IPS DF 6.9 (cell line): ENCODE results near the gene GPC5.

Experiments
- DNase-seq: peaks from one replicate; pipeline ENCODE4 v3.0.0-alpha.2; 2013; ENCODE audit warnings: low read depth, low spot score
- H3K27ac ChIP-seq: one replicate; pipeline ENCODE4 v1.5.1; 2013; ENCODE audit warnings: low read length, control low read depth
- H3K27me3 ChIP-seq: 2 replicates; pipeline ENCODE4 v1.6.1; 2013; ENCODE audit warnings: mild to moderate bottlenecking, low read length; ENCODE audit not compliant: control insufficient read depth, insufficient read depth
- H3K36me3 ChIP-seq: 2 replicates; pipeline ENCODE4 v1.6.1; 2013; ENCODE audit warnings: low read length; ENCODE audit not compliant: control insufficient read depth, insufficient read depth
- H3K4me1 ChIP-seq: 2 replicates; pipeline ENCODE4 v1.6.1; 2013; ENCODE audit warnings: low read length; ENCODE audit not compliant: control insufficient read depth, insufficient read depth
- H3K4me3 ChIP-seq: 2 replicates; pipeline ENCODE4 v1.5.1; 2013; ENCODE audit warnings: mild to moderate bottlenecking, low read length
- H3K9me3 ChIP-seq: 2 replicates; pipeline ENCODE4 v1.6.1; 2013; ENCODE audit warnings: low read length, inconsistent platforms; ENCODE audit not compliant: control insufficient read depth, insufficient read depth
- WGBS: extraction: QIAGEN DNeasy Blood & Tissue Kit; methylation state at CpG from one replicate; pipeline ENCODE4 v1.1.7; 2013; ENCODE audit warnings: mixed read lengths, missing lambda C conversion rate; ENCODE audit not compliant: insufficient read length, insufficient coverage; 5-methylcytosine and 5-hydroxymethylcytosine counted together

GPC5 gene

DNA sequence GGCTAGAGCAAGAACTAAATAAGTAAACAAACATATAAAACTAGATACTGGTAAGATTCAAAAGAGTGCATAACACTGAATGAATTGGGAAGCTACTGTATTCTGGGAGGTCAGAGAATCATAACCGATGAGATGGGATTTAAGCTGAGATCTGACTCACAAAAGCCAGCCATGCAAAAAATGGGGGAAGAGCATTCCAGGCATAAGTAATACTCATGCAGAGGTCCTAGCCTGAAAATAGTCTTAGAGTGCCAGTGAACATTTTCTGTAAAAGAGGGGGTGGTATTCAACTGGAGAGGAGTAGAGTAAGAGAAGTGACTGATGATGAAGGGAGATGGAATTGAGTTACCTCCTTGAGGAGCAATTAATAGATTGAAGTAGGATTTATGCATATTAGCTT is 956.2 kb downstream of the GPC5 start:
- Histone ChIP-seq H3K4me3 (no peak overlapping the region), H3K36me3 (no peaks in the 10 kb centered on the region), H3K27me3 (no peaks in the 10 kb centered on the region), H3K9me3 (peaks cover 3% of the 10 kb centered on the region; the same call in 1 of the 2 replicates), H3K27ac (no peak overlapping the region), H3K4me1 (no peaks in the 10 kb centered on the region)
- DNase-seq = no peak
- no CpG with 5 or more reads among the region's 1 CpG for WGBS

- H3K4me3 ChIP-seq = no peak overlapping the region
- DNase-seq = peak; percentile 16
- WGBS = no CpG with 5 or more reads among the region's 1 CpG
- H3K4me1 ChIP-seq = no peaks in the 10 kb centered on the region
- H3K27ac ChIP-seq = no peak overlapping the region
- H3K27me3 ChIP-seq = no peaks in the 10 kb centered on the region
- peaks cover 3% of the 10 kb centered on the region; the same call in 1 of the 2 replicates for H3K9me3 ChIP-seq
- no peaks in the 10 kb centered on the region for H3K36me3 ChIP-seq
Measured at GRCh38 chr13:92355213-92355612, 956.8 kb downstream of the GPC5 start.

DNA sequence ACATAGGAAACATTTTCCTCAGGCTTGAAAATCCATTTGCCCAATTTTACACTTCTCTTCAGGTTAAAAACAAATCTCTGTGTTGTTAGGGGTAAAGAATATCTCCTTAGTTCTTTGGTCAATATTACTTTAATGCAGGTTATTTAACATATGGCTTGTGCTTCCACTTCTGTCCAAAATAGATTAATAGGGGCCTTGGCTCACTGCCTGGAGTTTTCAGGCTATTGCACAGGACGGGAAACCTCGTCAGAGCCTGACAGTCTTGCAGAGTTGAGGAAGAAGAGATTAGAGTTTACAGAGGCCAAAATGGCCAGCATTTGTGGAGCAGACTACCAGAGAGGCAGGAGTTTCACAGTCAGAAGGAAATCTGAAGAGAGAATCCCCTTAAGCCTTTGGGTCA is 964.3 kb downstream of the GPC5 start:
- Histone ChIP-seq H3K9me3 (peaks cover 3% of the 10 kb centered on the region; the same call in 1 of the 2 replicates), H3K27me3 (no peaks in the 10 kb centered on the region), H3K4me3 (no peak overlapping the region), H3K36me3 (no peaks in the 10 kb centered on the region), H3K27ac (no peak overlapping the region), H3K4me1 (no peaks in the 10 kb centered on the region)
- no peak for DNase-seq
- WGBS = no CpG with 5 or more reads among the region's 2 CpGs

GRCh38 chr13:92365904-92366303 is 967.5 kb downstream of the GPC5 start:
- Histone ChIP-seq H3K27me3 (no peaks in the 10 kb centered on the region), H3K9me3 (no peaks in the 10 kb centered on the region), H3K4me3 (no peak overlapping the region), H3K36me3 (no peaks in the 10 kb centered on the region), H3K27ac (no peak overlapping the region), H3K4me1 (no peaks in the 10 kb centered on the region)
- no peak for DNase-seq

GRCh38 chr13:92377396-92377795 is 979.0 kb downstream of the GPC5 start:
- H3K36me3 ChIP-seq = no peaks in the 10 kb centered on the region
- no peak for DNase-seq
- H3K27me3 ChIP-seq = no peaks in the 10 kb centered on the region
- no CpG with 5 or more reads among the region's 1 CpG for WGBS
- no peak overlapping the region for H3K27ac ChIP-seq
- H3K9me3 ChIP-seq = no peaks in the 10 kb centered on the region
- no peak overlapping the region for H3K4me3 ChIP-seq
- no peaks in the 10 kb centered on the region for H3K4me1 ChIP-seq

DNA sequence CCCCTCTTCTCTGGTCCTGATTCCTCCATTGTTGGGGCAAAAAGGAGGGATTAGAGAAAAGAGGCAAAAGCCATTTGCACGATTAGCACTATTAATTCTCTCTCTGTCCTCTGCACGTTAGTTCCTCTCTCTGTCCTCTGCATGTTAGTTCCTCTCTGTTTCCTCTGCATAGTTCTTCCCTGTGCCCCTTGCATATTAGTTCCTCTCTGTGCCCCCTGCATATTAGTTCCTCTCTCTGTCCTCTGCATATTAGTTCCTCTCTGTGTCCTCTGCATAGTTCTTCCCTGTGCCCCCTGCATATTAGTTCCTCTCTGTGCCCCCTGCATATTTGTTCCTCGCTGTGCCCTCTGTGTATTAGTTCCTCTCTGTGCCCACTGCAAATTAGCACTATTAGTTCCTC is 981.0 kb downstream of the GPC5 start:
- Histone ChIP-seq H3K9me3 (no peaks in the 10 kb centered on the region), H3K27me3 (no peaks in the 10 kb centered on the region), H3K4me1 (no peaks in the 10 kb centered on the region), H3K27ac (no peak overlapping the region), H3K36me3 (no peaks in the 10 kb centered on the region), H3K4me3 (no peak overlapping the region)
- no CpG with 5 or more reads among the region's 3 CpGs for WGBS
- no peak for DNase-seq

DNA sequence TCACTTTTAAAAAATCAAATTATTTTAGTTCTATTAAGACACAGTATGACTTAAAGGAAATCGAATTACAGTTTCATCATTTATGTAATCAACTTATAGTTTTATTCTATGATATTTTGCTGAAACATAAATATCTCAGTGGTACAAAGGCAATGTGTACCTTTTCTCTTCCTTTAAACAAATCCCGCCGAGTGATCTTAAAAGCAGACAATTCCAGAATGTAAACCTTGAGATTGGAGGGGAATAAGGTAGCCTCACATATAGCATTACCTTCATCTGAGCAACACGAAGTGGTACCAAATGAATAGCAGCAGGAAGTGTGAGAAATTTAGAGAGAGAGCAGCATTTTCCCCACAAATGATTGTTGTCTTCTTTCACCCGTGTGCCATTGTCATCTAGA is 986.0 kb downstream of the GPC5 start:
- Histone ChIP-seq H3K27ac (no peak overlapping the region), H3K27me3 (no peaks in the 10 kb centered on the region), H3K36me3 (no peaks in the 10 kb centered on the region), H3K9me3 (no peaks in the 10 kb centered on the region), H3K4me1 (no peaks in the 10 kb centered on the region), H3K4me3 (no peak overlapping the region)
- no CpG with 5 or more reads among the region's 5 CpGs for WGBS
- DNase-seq = no peak

- no peak for DNase-seq
- Histone ChIP-seq H3K27me3 (no peaks in the 10 kb centered on the region), H3K4me3 (no peak overlapping the region), H3K4me1 (no peaks in the 10 kb centered on the region), H3K9me3 (no peaks in the 10 kb centered on the region), H3K27ac (no peak overlapping the region), H3K36me3 (no peaks in the 10 kb centered on the region)
- WGBS = no CpG with 5 or more reads among the region's 8 CpGs
Measured at GRCh38 chr13:92387245-92387644, 988.8 kb downstream of the GPC5 start.

DNA sequence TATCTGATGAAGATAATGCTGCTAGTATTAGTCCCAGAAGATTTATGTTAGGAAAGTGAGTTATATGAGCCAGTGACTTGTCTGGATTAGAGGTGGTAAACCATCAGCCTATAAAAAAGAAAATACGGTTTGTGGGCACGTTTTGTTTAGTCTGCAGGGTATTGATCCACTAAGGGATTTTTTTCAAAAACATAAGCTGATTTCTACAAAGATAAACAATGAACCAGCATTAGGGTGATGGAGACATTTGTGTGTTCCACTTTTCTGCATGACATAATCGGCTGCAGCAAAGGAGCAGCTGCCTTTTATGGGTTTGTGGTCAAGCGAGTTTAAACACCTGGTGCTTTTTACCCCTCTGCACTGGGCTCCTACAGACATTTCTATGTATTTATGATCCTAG is 991.8 kb downstream of the GPC5 start:
- Histone ChIP-seq H3K27ac (no peak overlapping the region), H3K4me1 (no peaks in the 10 kb centered on the region), H3K27me3 (no peaks in the 10 kb centered on the region), H3K36me3 (no peaks in the 10 kb centered on the region), H3K4me3 (no peak overlapping the region), H3K9me3 (no peaks in the 10 kb centered on the region)
- no CpG with 5 or more reads among the region's 4 CpGs for WGBS
- DNase-seq = no peak

- H3K36me3 ChIP-seq = no peaks in the 10 kb centered on the region
- no CpG with 5 or more reads among the region's 3 CpGs for WGBS
- no peak overlapping the region for H3K27ac ChIP-seq
- no peaks in the 10 kb centered on the region for H3K4me1 ChIP-seq
- H3K9me3 ChIP-seq = no peaks in the 10 kb centered on the region
- no peak overlapping the region for H3K4me3 ChIP-seq
- no peaks in the 10 kb centered on the region for H3K27me3 ChIP-seq
- DNase-seq = no peak
Measured at GRCh38 chr13:92403606-92404005, 1005.2 kb downstream of the GPC5 start.

DNA sequence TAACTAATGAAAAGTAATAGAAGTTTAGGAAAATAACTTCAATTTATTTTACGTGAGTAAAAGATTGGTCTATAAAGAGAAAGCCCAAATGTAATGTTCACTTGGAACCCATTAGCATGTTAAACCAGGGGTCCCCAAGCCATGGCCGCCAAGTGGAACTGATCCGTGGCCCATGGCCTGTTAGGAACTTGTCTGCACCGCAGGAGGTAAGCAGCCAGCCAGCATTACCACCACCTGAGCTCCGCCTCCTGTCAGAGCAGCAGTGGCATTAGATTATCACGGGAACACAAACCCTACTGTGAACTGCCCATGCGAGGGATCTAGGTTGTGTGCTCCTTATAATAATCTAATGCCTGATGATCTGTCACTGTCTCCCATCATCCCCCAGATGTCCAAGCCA is 1009.4 kb downstream of the GPC5 start:
- WGBS = 100% methylated on average over 1 of the region's 7 CpGs
- no peaks in the 10 kb centered on the region for H3K4me1 ChIP-seq
- no peak for DNase-seq
- H3K27me3 ChIP-seq = no peaks in the 10 kb centered on the region
- no peak overlapping the region for H3K27ac ChIP-seq
- no peaks in the 10 kb centered on the region for H3K36me3 ChIP-seq
- no peak overlapping the region for H3K4me3 ChIP-seq
- no peaks in the 10 kb centered on the region for H3K9me3 ChIP-seq
